Fibroblast of skin of scalp (primary cell): ENCODE data around the gene PEX16. TPM values are rescaled to one million over a fixed set of nuclear protein-coding genes. Genes with fewer than 3 reads are reported as not detected.
A peak's percentile ranks its signal among the peaks of the same experiment; 100 is the strongest.

Source experiments
- DNase-seq: peaks from one replicate; pipeline ENCODE4 v3.0.0-alpha.2; 2013
- polyA plus RNA-seq, 2 experiments: library from polyadenylated mRNA; unstranded; fragments of 120-200 nt; gene quantifications; one replicate each; pipeline ENCODE4 v1.2.1, GENCODE V29; 2013; ENCODE audit not compliant: insufficient read length in 2 of 2

The PEX16 gene
- 16.9 TPM for polyA plus RNA-seq (2013, experiment 1 of 2; ENCODE audit: insufficient read length)
- polyA plus RNA-seq (2013, experiment 2 of 2; ENCODE audit: insufficient read length) = 18.3 TPM

GRCh38 chr11:45917623-45918330 is at the start of gene PEX16:
Gene PEX16 (minus strand): TSS chr11:45917877. CDS start chr11:45917811, 66 bp downstream.
- DNase-seq = peak; percentile 100

- DNase-seq = peak; percentile 78
Observed at GRCh38 chr11:45964911-45965389, 47.3 kb upstream of the PEX16 start.

GRCh38 chr11:45961751-45962240 is 44.1 kb upstream of the PEX16 start:
- no peak for DNase-seq

GRCh38 chr11:45960387-45961095 is 42.9 kb upstream of the PEX16 start:
- DNase-seq = no peak

GRCh38 chr11:45959851-45960250 is 42.2 kb upstream of the PEX16 start:
- peak; percentile 47 for DNase-seq

GRCh38 chr11:45949992-45950407 is 32.3 kb upstream of the PEX16 start:
- DNase-seq = no peak

GRCh38 chr11:45948356-45948755 is 30.7 kb upstream of the PEX16 start:
- no peak for DNase-seq

- DNase-seq = no peak
Observed at GRCh38 chr11:45947885-45948284, 30.2 kb upstream of the PEX16 start.

GRCh38 chr11:45945397-45945999 is 27.8 kb upstream of the PEX16 start:
- DNase-seq = no peak

- DNase-seq = no peak
Observed at GRCh38 chr11:45942381-45942780, 24.7 kb upstream of the PEX16 start.

- no peak for DNase-seq
Observed at GRCh38 chr11:45941285-45941684, 23.6 kb upstream of the PEX16 start.

GRCh38 chr11:45939836-45940235 is 22.2 kb upstream of the PEX16 start:
- peak; percentile 19 for DNase-seq

GRCh38 chr11:45937916-45938315 is 20.2 kb upstream of the PEX16 start:
- DNase-seq = no peak

GRCh38 chr11:45936511-45937054 is 18.9 kb upstream of the PEX16 start:
- no peak for DNase-seq

- no peak for DNase-seq
Observed at GRCh38 chr11:45935349-45936064, 17.8 kb upstream of the PEX16 start.

- no peak for DNase-seq
Observed at GRCh38 chr11:45934580-45935318, 17.1 kb upstream of the PEX16 start.

- no peak for DNase-seq
Observed at GRCh38 chr11:45933846-45934579, 16.3 kb upstream of the PEX16 start.

- DNase-seq = peak; percentile 33
Observed at GRCh38 chr11:45933131-45933831, 15.6 kb upstream of the PEX16 start.

GRCh38 chr11:45932217-45932616 is 14.5 kb upstream of the PEX16 start:
- no peak for DNase-seq

GRCh38 chr11:45931739-45932138 is 14.1 kb upstream of the PEX16 start:
- no peak for DNase-seq
